Astrocyte of the spinal cord (primary cell): ENCODE measurements around the gene LRCOL1.

Experiments used
- DNase-seq: peaks from one replicate; pipeline ENCODE4 v3.0.0; 2011; ENCODE audit warnings: low read depth, low spot score
- H3K4me3 ChIP-seq: 2 replicates; pipeline ENCODE4 v1.5.1; 2011; ENCODE audit warnings: low read depth, mild to moderate bottlenecking, low read length, moderate library complexity
- in situ Hi-C: cut with HindIII; loops from 2 replicates; pipeline ENCODE4 v1.10.0; 2017; ENCODE audit warnings: low sequenced_read_pairs
- TF ChIP-seq, protein P1 (sequence below): IDR thresholded peaks from 2 replicates; pipeline ENCODE4 v1.5.1; 2012; ENCODE audit warnings: low read depth, mild to moderate bottlenecking, low read length, inconsistent platforms

The LRCOL1 gene

DNA sequence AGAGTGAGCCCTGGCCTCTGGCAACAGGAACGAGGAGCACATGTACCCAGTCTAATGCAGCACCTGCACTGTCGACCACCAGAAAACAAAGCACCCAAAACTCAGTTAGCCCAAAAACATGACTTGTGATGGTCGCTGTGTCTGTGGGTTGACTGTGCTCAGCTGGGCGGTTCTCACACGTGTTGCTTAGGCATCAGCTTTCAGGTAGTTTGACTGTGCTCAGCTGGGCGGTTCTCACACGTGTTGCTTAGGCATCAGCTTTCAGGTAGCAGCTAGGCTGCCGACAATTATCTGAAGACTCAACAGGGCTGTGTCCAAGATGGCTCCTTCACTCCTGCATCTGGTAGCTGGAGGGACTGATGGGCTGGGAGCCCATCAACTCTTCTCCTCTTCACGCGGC is 1.2 kb upstream of the LRCOL1 start:
- no peak overlapping the region for H3K4me3 ChIP-seq
- DNase-seq: no peak
- in situ Hi-C loops: no loop called here
- TF ChIP-seq, protein P1, sequence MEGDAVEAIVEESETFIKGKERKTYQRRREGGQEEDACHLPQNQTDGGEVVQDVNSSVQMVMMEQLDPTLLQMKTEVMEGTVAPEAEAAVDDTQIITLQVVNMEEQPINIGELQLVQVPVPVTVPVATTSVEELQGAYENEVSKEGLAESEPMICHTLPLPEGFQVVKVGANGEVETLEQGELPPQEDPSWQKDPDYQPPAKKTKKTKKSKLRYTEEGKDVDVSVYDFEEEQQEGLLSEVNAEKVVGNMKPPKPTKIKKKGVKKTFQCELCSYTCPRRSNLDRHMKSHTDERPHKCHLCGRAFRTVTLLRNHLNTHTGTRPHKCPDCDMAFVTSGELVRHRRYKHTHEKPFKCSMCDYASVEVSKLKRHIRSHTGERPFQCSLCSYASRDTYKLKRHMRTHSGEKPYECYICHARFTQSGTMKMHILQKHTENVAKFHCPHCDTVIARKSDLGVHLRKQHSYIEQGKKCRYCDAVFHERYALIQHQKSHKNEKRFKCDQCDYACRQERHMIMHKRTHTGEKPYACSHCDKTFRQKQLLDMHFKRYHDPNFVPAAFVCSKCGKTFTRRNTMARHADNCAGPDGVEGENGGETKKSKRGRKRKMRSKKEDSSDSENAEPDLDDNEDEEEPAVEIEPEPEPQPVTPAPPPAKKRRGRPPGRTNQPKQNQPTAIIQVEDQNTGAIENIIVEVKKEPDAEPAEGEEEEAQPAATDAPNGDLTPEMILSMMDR: no peak

DNA sequence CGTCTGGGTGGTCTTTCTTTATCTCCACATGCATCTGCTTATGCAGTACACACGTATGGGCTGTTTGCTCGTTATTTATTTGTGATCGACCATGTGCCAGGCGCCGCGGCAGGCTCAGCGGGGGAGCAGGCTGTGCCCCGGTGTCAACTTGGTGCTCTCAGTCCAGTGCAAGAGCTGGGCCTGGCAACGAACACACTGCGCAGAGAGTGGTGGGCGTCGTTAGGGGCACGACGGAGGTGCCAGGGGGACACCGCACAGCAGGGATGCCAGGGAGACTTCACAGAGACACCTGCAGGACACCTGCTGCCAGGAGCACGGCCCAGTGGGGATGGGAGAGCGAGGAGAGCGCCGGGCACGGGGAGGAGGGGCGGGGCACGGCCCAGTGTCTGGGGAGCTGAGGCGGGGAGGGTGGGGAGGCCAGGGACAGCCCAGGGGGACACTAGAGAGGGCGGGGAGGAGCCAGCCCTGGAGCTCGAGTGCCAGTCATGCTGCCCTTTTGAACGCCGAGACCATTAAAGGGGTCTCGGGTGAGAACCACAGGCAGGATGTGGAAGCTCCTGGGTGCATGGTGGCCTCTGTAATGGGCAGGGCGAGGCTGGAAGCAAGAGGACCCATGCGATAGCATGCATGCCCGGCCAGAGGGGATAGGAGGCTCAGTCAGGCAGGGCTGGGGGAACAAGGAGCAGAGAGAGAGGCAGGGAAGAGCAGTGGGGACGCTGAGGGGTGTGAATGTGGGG is 652 bp upstream of the LRCOL1 start:
- in situ Hi-C loops: no loop called here
- no peak for DNase-seq
- TF ChIP-seq, protein P1: no peak

DNA sequence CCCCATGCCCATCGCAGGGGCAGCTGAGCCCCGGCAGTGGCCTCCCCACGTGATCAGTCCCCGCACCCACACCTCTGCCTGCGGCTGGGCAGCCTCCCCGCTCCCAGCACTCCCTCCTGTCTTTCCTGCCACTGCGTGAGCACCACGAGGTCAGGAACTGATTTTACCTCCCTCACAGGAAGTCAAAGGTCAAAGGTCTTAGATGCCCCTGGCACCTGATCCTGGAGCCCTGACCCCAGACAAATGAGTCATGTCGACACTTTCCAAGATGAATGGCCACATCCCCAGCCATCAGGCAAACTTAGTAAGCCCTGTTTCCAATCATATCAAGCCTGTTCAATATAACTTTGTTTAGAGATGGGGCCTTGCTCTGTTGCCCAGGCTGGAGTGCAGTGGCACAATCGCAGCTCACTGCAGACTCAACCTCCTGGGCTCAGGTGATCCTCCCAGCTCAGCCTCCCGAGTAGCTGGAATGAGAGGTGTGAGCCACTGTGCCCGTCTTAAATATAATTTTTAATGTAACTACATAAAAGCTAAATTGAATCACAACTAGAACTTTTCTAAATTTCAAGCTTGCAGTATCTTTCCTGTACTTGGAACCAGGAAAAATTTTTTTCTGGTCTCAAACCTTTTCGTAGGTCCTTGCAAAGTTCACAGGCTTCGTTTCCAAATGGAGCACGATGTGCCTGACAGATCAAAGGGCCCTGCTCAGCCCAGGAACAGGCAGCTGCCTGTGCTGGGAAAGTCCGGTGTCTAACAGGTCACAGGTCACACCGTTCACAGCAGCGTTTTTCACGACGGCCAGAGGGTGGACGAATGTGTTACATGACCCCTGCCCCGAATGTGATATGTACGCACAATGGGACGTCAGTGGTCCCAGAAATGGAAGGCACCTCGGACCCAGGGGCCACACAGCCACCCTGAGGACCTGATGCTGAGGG is 1.9 kb downstream of the LRCOL1 start:
- H3K4me3 ChIP-seq: no peak overlapping the region

More for the DNA sequence above, 652 bp upstream of the LRCOL1 start:
- no peak overlapping the region for H3K4me3 ChIP-seq

DNA sequence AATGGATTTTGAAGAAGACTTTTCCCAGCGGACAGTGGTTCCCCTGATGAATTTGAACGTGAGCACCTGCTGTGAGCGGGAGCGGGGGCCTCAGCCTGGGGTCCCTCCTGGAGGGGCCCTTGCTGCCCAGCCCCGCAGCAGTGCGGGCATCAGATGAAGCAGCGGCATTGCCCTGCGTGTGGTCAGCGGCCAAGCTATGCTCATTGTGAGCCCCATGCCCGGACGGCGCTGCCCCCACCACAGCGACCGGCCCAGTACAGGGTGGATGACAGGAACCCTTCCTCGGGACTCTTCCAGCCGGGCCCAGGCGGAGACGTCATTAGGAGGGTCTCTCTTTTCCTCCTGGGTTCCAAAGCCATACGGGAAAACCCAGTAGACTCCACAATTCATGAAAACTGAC is 3.5 kb downstream of the LRCOL1 start:
- in situ Hi-C loops: no loop called here

More for the DNA sequence above, 1.9 kb downstream of the LRCOL1 start:
- in situ Hi-C loops: no loop called here
- DNase-seq: no peak
- TF ChIP-seq, protein P1: no peak

DNA sequence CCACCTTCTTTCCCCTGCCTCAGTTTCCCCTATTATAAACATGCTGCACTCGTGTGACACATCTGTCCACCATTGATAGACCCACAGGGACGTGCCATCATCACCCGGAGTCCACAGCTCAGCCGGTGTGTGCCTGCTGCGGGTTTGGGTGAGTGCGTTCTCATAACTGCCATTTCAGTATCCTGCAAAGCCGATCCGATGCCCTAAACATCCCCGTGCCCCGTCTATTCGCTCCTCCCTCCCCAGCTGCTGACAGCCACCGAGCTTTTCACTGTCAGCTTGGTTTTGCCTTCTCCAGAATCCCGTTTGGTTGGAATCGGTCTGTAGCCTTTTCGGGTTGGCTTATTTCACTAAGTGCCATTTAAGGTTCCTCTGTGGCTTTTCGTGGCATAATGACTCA is 3.9 kb downstream of the LRCOL1 start:
- TF ChIP-seq, protein P1: no peak
- in situ Hi-C loops: no loop called here
- no peak overlapping the region for H3K4me3 ChIP-seq
- DNase-seq: no peak

More for the DNA sequence above, 3.5 kb downstream of the LRCOL1 start:
- no peak for DNase-seq
- H3K4me3 ChIP-seq: no peak overlapping the region
- TF ChIP-seq, protein P1: no peak

DNA sequence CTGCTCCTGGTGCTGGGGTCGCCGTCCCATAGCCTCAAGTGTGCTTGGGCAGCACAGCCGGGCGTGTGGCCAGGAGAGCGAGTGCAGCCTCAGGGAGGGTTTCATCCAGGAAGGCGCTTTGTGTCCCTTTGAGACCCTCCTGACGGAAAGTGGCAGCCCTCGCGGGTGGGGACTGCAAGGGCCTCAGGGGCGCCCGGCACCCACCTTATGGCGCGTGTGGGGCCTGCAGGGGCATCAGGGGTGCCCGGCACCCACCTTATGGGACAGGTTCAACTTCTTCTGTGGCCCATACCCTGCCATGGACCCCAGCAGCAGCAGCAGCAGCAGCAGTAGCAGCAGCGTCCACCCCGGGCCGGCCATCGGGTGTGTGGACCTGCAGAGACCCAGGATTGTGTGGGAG is 4.5 kb downstream of the LRCOL1 start:
- no peak overlapping the region for H3K4me3 ChIP-seq
- DNase-seq: no peak
- TF ChIP-seq, protein P1: no peak
- in situ Hi-C loops: no loop called here
